ENCODE measurements around the gene RNASE8. TPM values are rescaled to one million over a fixed set of nuclear protein-coding genes. Genes with fewer than 3 reads are reported as not detected.

RNASE8 gene
- total and polyA plus RNA-seq, 7 donors = not detected

GRCh38 chr14:21089877-21090193, 32.2 kb downstream of the RNASE8 start:
- intact Hi-C loops (cut with DNase I) = loop anchor here (2.0 to 10.0 kb wide), 3 partner anchors 17 to 405 kb away; partner anchors contain the start of genes ANG (in 1 of the 2) and RNASE4 (in 1 of the 2)
- WGBS, 3 donors = 74 to 84% (median 75%) methylated on average over 5 of the region's 5 CpGs
- no peak for TF ChIP-seq CTCF (IDR thresholded peaks at IDR 0.05)
- DNase-seq (no peak), ATAC-seq (no peak)
- H3K27me3 ChIP-seq (ENCODE audit: insufficient read depth in 3 of 3, low read length in 2 of 3) = no peaks in the 10 kb centered on the region
- peaks cover 0 to 72% of the 10 kb centered on the region in 2 donors for H3K36me3 ChIP-seq (ENCODE audit: insufficient read depth in 1 of 2, low read depth in 1 of 2)
- no peaks in the 10 kb centered on the region for H3K4me1 ChIP-seq
- no peak overlapping the region for H3K27ac ChIP-seq
- H3K9me3 ChIP-seq = no peaks in the 10 kb centered on the region
- H3K4me3 ChIP-seq = no peak overlapping the region

DNA sequence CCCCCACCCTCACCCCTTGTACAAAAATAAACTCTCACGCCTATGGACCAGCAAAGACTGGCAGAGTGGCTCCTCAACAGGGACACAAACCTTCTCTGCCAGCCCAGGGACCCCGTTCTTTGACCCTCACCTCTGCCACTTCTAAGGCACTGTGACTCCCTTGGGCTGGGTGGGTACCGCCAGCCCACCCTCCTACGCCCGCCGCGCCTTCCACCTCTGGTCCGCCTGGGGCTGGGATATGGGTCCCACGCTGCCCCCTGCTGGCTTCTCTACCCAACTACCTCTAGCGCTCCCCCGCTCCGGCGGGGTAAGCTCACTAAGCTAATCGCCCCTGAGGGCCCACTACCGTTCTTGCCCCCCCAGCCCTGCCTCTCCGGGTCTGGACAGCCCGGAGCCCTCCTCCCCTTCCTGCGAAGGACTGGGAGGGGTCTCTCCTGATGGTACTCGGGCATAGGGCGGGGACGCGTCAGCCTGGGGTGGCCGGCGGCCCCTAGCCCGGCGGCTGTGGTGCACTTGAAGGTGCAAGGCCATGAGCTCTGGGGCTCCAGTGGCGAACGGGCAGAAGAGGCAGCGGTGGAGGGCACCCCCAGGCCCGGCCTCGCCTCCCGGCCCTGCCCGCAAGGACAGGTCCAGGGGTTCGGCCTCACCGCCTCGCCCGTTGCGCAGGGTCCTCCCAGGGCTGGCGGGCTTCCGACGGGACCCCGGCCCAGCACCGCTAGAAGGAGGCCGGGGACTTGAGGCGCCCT, 32.7 kb downstream of the RNASE8 start:
- Histone ChIP-seq H3K27me3 (ENCODE audit: insufficient read depth in 3 of 3, low read length in 2 of 3) (no peaks in the 10 kb centered on the region), H3K27ac (no peak overlapping the region), H3K36me3 (ENCODE audit: insufficient read depth in 1 of 2, low read depth in 1 of 2) (peaks cover 0 to 67% of the 10 kb centered on the region in 2 donors), H3K4me1 (no peaks in the 10 kb centered on the region), H3K4me3 (no peak overlapping the region), H3K9me3 (no peaks in the 10 kb centered on the region)
- DNase-seq = no peak
- peak; percentile 31 for TF ChIP-seq CTCF (IDR thresholded peaks at IDR 0.05)
- peak in 1 of 4 donors; percentile 33 for ATAC-seq
- 90 to 91% (median 91%) methylated on average over 37 to 45 of the region's 45 CpGs for WGBS, 3 donors
- intact Hi-C loops (cut with DNase I) = loop anchor here in 1 of 2 donors (5.0 to 10.0 kb wide), 2 partner anchors 73 to 406 kb away; partner anchors contain the start of genes ANG and RNASE4

DNA sequence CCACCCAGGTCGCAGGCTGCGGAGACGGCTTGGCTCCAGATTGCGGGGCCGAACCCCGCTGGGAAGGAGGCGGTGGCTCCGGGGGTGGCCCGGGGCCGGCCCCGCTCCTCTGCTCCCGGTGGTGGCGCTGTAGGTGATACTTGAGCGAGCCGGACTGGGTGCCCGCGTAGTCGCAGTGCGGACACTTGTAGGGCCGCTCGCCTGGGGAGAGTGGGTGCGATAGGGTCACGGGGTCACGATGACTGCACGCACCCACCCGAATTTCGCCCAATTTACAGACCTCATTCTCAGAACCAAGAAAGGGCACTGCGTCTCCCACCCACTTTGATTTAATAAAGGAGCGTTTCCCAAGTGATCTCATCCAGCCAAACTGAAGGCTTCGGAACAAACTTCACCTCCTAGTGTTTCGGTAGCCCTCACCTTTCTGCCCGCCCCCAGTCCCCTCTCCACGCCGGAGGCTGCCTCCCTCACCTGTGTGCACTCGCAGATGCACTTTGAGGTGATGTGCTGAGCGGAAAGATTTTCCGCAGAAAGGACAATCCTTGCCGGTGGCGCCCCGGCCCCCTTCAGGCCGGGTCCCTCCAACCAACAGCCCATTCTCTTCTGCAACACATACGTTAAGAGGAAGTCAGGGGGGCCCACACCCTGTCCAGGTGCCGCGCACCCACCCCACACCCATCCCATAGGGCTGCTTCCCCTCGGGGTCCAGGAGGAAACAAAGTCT, 33.5 kb downstream of the RNASE8 start:
- H3K36me3 ChIP-seq (ENCODE audit: insufficient read depth in 1 of 2, low read depth in 1 of 2) = peaks cover 0 to 60% of the 10 kb centered on the region in 2 donors
- no peak overlapping the region for H3K4me3 ChIP-seq
- no peak overlapping the region for H3K27ac ChIP-seq
- no peaks in the 10 kb centered on the region for H3K27me3 ChIP-seq (ENCODE audit: insufficient read depth in 3 of 3, low read length in 2 of 3)
- H3K4me1 ChIP-seq = peaks cover 2% of the 10 kb centered on the region
- no peaks in the 10 kb centered on the region for H3K9me3 ChIP-seq
- TF ChIP-seq CTCF (IDR thresholded peaks at IDR 0.05) = no peak
- 92% methylated on average over 43 to 45 of the region's 45 CpGs for WGBS, 3 donors
- ATAC-seq (no peak), DNase-seq (no peak)
- intact Hi-C loops (cut with DNase I) = loop anchor here in 1 of 2 donors (5.0 to 10.0 kb wide), 2 partner anchors 74 to 406 kb away; partner anchors contain the start of genes ANG and RNASE4

- H3K4me3 ChIP-seq = no peak overlapping the region
- intact Hi-C loops (cut with DNase I) = loop anchor here in 1 of 2 donors (5.0 to 10.0 kb wide), 2 partner anchors 75 to 407 kb away; partner anchors contain the start of genes ANG and RNASE4
- H3K4me1 ChIP-seq = peaks cover 4% of the 10 kb centered on the region
- DNase-seq (no peak), ATAC-seq (peak in 3 of 4 donors; percentile 2 to 11 (median 4))
- peaks cover 0 to 52% of the 10 kb centered on the region in 2 donors for H3K36me3 ChIP-seq (ENCODE audit: insufficient read depth in 1 of 2, low read depth in 1 of 2)
- no peaks in the 10 kb centered on the region for H3K9me3 ChIP-seq
- no peaks in the 10 kb centered on the region for H3K27me3 ChIP-seq (ENCODE audit: insufficient read depth in 3 of 3, low read length in 2 of 3)
- WGBS, 3 donors = 91 to 94% (median 91%) methylated on average over 39 to 42 of the region's 42 CpGs
- no peak overlapping the region for H3K27ac ChIP-seq
- no peak for TF ChIP-seq CTCF (IDR thresholded peaks at IDR 0.05)
Measured at GRCh38 chr14:21091821-21092272, 34.2 kb downstream of the RNASE8 start.
